NCI-H345 treated with DMSO at 0.1 percent for 48 hours (cell line): ENCODE measurements around the gene FAM229B.
A peak's percentile ranks its signal among the peaks of the same experiment; 100 is the strongest.
"Not testable (repeated sequence)": the region's sequence is repeated elsewhere in the genome, so short reads cannot be mapped to it uniquely, and the experiment has no call there.

Source experiments
- DNase-seq: peaks from one replicate; lab custom pipeline; 2025; ENCODE audit not compliant: unreplicated experiment; lab: John Stamatoyannopoulos, UW

The FAM229B gene

GRCh38 chr6:112087136-112087911 lies at the start of gene FAM229B, which contains the start of gene TUBE1:
Gene FAM229B (plus strand): TSS chr6:112087591. CDS start chr6:112099284, 11,693 bp downstream.
Gene TUBE1 (minus strand): TSS chr6:112087482. CDS start chr6:112087434, 48 bp downstream.
- DNase-seq: peak; percentile 94

GRCh38 chr6:112037783-112038216 lies 49.6 kb upstream of the FAM229B start:
- no peak for DNase-seq

- DNase-seq: no peak
Observed at GRCh38 chr6:112038268-112038667, 49.1 kb upstream of the FAM229B start.

- no peak for DNase-seq
Observed at GRCh38 chr6:112038756-112039430, 48.5 kb upstream of the FAM229B start.

GRCh38 chr6:112039431-112039770 lies 48.0 kb upstream of the FAM229B start:
- no peak for DNase-seq

GRCh38 chr6:112040956-112041355 lies 46.4 kb upstream of the FAM229B start:
- DNase-seq: no peak

GRCh38 chr6:112041535-112041934 lies 45.9 kb upstream of the FAM229B start:
- no peak for DNase-seq

GRCh38 chr6:112043032-112044007 lies 44.1 kb upstream of the FAM229B start:
- DNase-seq: peak; percentile 95

- DNase-seq: no peak
Observed at GRCh38 chr6:112044196-112044595, 43.2 kb upstream of the FAM229B start.

- no peak for DNase-seq
Observed at GRCh38 chr6:112044856-112045255, 42.5 kb upstream of the FAM229B start.

GRCh38 chr6:112047523-112047922 lies 39.9 kb upstream of the FAM229B start:
- DNase-seq: not testable (repeated sequence)

GRCh38 chr6:112049026-112049799 lies 38.2 kb upstream of the FAM229B start:
- no peak for DNase-seq

- no peak for DNase-seq
Observed at GRCh38 chr6:112049996-112050395, 37.4 kb upstream of the FAM229B start.

GRCh38 chr6:112050429-112050828 lies 37.0 kb upstream of the FAM229B start:
- DNase-seq: no peak

GRCh38 chr6:112051251-112051740 lies 36.1 kb upstream of the FAM229B start:
- DNase-seq: not testable (repeated sequence)

- no peak for DNase-seq
Observed at GRCh38 chr6:112054001-112054400, 33.4 kb upstream of the FAM229B start, which contains the start of gene CCN6. Gene CCN6 (plus strand): TSS chr6:112054104. CDS start chr6:112054358, 254 bp downstream.

- no peak for DNase-seq
Observed at GRCh38 chr6:112054555-112055190, 32.7 kb upstream of the FAM229B start.

GRCh38 chr6:112058243-112059032 lies 29.0 kb upstream of the FAM229B start:
- no peak for DNase-seq

GRCh38 chr6:112061605-112062004 lies 25.8 kb upstream of the FAM229B start:
- DNase-seq: no peak
